ENCODE results near the gene PACRG. TPM values are rescaled to one million over a fixed set of nuclear protein-coding genes. Genes with fewer than 3 reads are reported as not detected.

The PACRG gene
- polyA plus RNA-seq, 1 of the 3 experiments (the other 2 are of a cell fraction): 0.56 TPM

DNA sequence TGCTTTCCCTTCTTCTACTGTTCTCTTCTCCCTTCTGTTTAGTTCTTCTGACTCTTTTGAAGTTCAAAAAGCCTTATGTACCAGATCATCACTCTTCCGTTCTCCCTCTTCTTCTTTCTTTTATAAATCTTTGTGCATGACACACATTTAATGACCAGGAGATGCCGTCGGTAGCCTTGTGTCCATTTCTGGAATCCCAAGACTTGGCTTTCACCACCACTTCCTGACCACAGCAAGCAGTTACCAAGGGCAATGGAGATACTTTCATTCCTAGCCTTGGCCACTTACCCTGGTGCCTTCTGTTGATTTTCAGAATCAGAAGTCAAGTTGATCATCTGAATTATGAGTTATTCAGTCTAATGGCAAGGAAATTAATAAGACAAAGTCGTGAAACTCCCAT, 418.3 kb downstream of the PACRG start:
- no peak for DNase-seq
- no peak overlapping the region for H3K4me2 ChIP-seq
- POLR2A ChIA-PET: no interaction called here
- no peaks in the 10 kb centered on the region for H3K27me3 ChIP-seq (ENCODE audit: insufficient read depth)
- H3K9ac ChIP-seq: no peak overlapping the region
- no peak for TF ChIP-seq TAF1 (IDR thresholded peaks at IDR 0.05; ENCODE audit: borderline replicate concordance, low read depth, low read length)
- TF ChIP-seq SMC3 (IDR thresholded peaks at IDR 0.05; ENCODE audit: low read depth, low read length): no peak
- no peak for TF ChIP-seq FOXM1 (IDR thresholded peaks at IDR 0.05; ENCODE audit: low read depth)
- no peak for TF ChIP-seq USF1 (IDR thresholded peaks at IDR 0.05; ENCODE audit: borderline replicate concordance, low read depth)
- no peaks in the 10 kb centered on the region for H3K9me3 ChIP-seq
- no peaks in the 10 kb centered on the region for H3K36me3 ChIP-seq (replicated peaks in 1 of 2; ENCODE audit: control insufficient read depth in 1 of 2, insufficient read depth in 2 of 2, low read length in 1 of 2)
- CTCF ChIA-PET: no interaction called here
- H3K9me2 ChIP-seq: no peaks in the 10 kb centered on the region
- H3K4me3 ChIP-seq (ENCODE audit: low read depth in 2 of 2, low read length in 1 of 2): no peak overlapping the region
- H3F3A ChIP-seq (replicated peaks; ENCODE audit: insufficient read depth): no peaks in the 10 kb centered on the region
- H3K27ac ChIP-seq (ENCODE audit: low read depth in 2 of 2, low read length in 1 of 2): no peak overlapping the region
- WGBS (ENCODE audit: low lambda C conversion rate): 55% methylated on average over 4 of the region's 4 CpGs
- H4K20me1 ChIP-seq (ENCODE audit: insufficient read depth): no peaks in the 10 kb centered on the region
- H2AFZ ChIP-seq (ENCODE audit: low read depth): no peak overlapping the region
- H3K4me1 ChIP-seq (ENCODE audit: control insufficient read depth in 1 of 2, insufficient read depth in 2 of 2, low read depth in 1 of 2, low read length in 1 of 2): no peaks in the 10 kb centered on the region; a peak in 1 of 4 replicates
- no peaks in the 10 kb centered on the region for H3K79me2 ChIP-seq (ENCODE audit: insufficient read depth)

GRCh38 chr6:163147994-163148393, 420.2 kb downstream of the PACRG start:
- no peaks in the 10 kb centered on the region for H3K36me3 ChIP-seq (replicated peaks in 1 of 2; ENCODE audit: control insufficient read depth in 1 of 2, insufficient read depth in 2 of 2, low read length in 1 of 2)
- no peak overlapping the region for H2AFZ ChIP-seq (ENCODE audit: low read depth)
- no peak overlapping the region for H3K4me3 ChIP-seq (ENCODE audit: low read depth in 2 of 2, low read length in 1 of 2)
- ChIA-PET CTCF (no interaction called here), POLR2A (no interaction called here)
- TF ChIP-seq RFX5 (IDR thresholded peaks at IDR 0.05; ENCODE audit: low read length) (no peak), GABPA (IDR thresholded peaks at IDR 0.05; ENCODE audit: low read depth) (no peak), RAD21 (IDR thresholded peaks at IDR 0.05; ENCODE audit: low read length) (peak; percentile 27; the same call in 1 of the 2 replicates), MXI1 (IDR thresholded peaks at IDR 0.05; ENCODE audit: low read depth, low read length) (no peak), EZH2phosphoT487 (IDR thresholded peaks at IDR 0.05; ENCODE audit: borderline replicate concordance, low read depth) (no peak), TCF12 (IDR thresholded peaks at IDR 0.05) (no peak), CHD2 (IDR thresholded peaks at IDR 0.05; ENCODE audit: low read length, partially characterized antibody) (no peak)
- TF ChIP-seq, protein P1, sequence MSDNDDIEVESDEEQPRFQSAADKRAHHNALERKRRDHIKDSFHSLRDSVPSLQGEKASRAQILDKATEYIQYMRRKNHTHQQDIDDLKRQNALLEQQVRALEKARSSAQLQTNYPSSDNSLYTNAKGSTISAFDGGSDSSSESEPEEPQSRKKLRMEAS (IDR thresholded peaks at IDR 0.05; ENCODE audit: low read depth): no peak
- no peak overlapping the region for H3K4me2 ChIP-seq
- no peaks in the 10 kb centered on the region for H4K20me1 ChIP-seq (ENCODE audit: insufficient read depth)
- no peaks in the 10 kb centered on the region for H3K79me2 ChIP-seq (ENCODE audit: insufficient read depth)
- H3K9ac ChIP-seq: no peak overlapping the region
- no peaks in the 10 kb centered on the region for H3K27me3 ChIP-seq (ENCODE audit: insufficient read depth)
- no peaks in the 10 kb centered on the region for H3F3A ChIP-seq (replicated peaks; ENCODE audit: insufficient read depth)
- no peaks in the 10 kb centered on the region; a peak in 1 of 4 replicates for H3K4me1 ChIP-seq (ENCODE audit: control insufficient read depth in 1 of 2, insufficient read depth in 2 of 2, low read depth in 1 of 2, low read length in 1 of 2)
- H3K9me2 ChIP-seq: no peaks in the 10 kb centered on the region
- no peak overlapping the region for H3K27ac ChIP-seq (ENCODE audit: low read depth in 2 of 2, low read length in 1 of 2)
- peak; percentile 45 for DNase-seq
- 41% methylated on average over 4 of the region's 4 CpGs for WGBS (ENCODE audit: low lambda C conversion rate)
- no peaks in the 10 kb centered on the region for H3K9me3 ChIP-seq
